ENCODE results near the gene ASIC1.

DNA sequence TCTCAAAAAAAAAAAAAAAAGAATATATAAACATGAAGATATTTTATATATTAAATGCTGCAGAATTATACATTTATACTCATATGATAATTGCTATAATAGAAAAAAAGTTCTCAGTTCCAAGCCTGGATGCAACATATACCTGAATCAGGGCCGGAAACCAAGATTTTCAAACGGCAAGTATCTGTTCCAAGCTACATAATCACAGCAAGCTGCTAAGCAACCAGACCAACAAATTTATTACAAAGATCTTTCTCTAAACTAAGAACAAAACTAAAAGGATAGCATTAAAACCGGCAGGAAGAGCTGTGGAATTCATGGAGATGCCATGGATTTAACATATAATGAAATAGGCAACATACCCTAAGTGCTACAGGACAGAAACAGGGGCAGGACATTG, 39.2 kb upstream of the ASIC1 start:
- no peak for TF ChIP-seq EP300 (IDR thresholded peaks at IDR 0.05; ENCODE audit: low read depth)
- TF ChIP-seq POLR2AphosphoS5 (IDR thresholded peaks at IDR 0.05) = no peak
- TF ChIP-seq CTCF (IDR thresholded peaks at IDR 0.05) = no peak
